ENCODE results near the gene SGK1.
"Not testable (repeated sequence)": the region's sequence is repeated elsewhere in the genome, so short reads cannot be mapped to it uniquely, and the experiment has no call there.

SGK1 gene

DNA sequence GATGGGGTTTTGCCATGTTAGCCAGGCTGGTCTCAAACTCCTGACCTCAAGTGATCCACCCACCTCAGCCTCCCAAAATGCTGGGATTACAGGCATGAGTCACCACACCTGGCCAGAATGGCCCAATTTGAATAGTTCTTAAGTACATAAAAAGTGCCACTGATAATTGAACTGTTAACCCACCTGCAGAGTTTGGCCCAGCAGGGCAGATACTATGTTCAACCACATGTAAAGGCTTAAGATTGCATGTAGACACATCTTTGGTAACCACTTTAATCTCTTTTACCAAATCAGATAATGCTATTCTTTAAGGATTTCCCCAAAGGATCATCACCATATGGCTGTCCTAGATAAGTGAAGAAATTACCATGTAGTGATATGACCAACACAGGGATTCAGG lies 21.3 kb upstream of the SGK1 start:
- Histone ChIP-seq H3K27ac (no peak overlapping the region), H3K9me3 (no peaks in the 10 kb centered on the region), H3K4me1 (no peaks in the 10 kb centered on the region), H3K27me3 (no peaks in the 10 kb centered on the region), H3K36me3 (no peaks in the 10 kb centered on the region), H3K4me3 (no peak overlapping the region)
- TF ChIP-seq CTCF (IDR thresholded peaks at IDR 0.05), result no peak
- DNase-seq, result no peak
- intact Hi-C loops (cut with DNase I; ENCODE audit: low total_unique reads), result no loop called here

DNA sequence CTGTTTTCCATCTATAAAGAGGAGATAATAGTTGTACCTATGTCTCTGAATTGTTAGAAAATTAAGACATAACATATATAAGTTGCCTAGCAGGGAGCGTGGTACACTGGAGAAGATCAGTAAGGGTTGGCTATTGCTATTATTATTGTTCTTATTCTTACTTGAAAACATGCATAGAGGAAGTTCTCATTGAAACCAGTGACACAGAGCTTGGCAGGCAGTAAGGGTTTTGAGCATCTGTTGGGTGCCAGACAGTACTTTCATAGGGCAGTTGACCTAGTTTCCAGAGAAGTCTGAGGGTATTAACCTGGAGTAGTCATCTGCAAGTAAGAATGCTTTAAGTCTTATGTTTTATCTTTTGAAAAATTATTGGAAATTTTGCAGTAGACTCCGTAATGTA lies 13.3 kb upstream of the SGK1 start:
- no peak for DNase-seq
- TF ChIP-seq CTCF (IDR thresholded peaks at IDR 0.05), result no peak
- no peak overlapping the region for H3K4me3 ChIP-seq

DNA sequence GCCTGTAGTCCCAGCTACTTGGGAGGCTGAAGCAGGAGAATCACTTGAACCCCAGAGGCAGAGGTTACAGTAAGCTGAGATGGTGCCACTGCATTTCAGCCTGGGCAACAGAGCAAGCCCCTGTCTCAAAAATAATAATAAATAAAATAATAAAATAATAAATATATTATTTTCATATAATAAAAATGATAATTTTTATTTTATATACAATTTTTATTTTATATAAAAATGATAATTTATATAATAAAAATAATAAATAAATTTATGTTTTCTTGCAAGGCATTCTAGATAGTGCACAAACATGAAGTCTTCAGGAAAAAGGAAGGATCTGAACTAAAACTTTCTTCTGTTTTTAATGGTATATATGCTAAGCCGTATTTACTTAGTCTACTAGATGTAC lies 12.6 kb upstream of the SGK1 start:
- intact Hi-C loops (cut with DNase I; ENCODE audit: low total_unique reads), result no loop called here
- no peaks in the 10 kb centered on the region for H3K36me3 ChIP-seq
- H3K27ac ChIP-seq, result no peak overlapping the region
- H3K9me3 ChIP-seq, result peaks cover 0 to 5% (median 0%) of the 10 kb centered on the region in 3 donors
- H3K4me3 ChIP-seq, result no peak overlapping the region
- H3K4me1 ChIP-seq, result no peaks in the 10 kb centered on the region
- no peak for TF ChIP-seq CTCF (IDR thresholded peaks at IDR 0.05)
- H3K27me3 ChIP-seq, result no peaks in the 10 kb centered on the region
- no peak for DNase-seq

More for the DNA sequence above, 13.3 kb upstream of the SGK1 start:
- H3K36me3 ChIP-seq, result no peaks in the 10 kb centered on the region
- H3K27ac ChIP-seq, result no peak overlapping the region
- no peaks in the 10 kb centered on the region for H3K9me3 ChIP-seq
- intact Hi-C loops (cut with DNase I; ENCODE audit: low total_unique reads), result no loop called here
- H3K27me3 ChIP-seq, result no peaks in the 10 kb centered on the region
- no peaks in the 10 kb centered on the region for H3K4me1 ChIP-seq

DNA sequence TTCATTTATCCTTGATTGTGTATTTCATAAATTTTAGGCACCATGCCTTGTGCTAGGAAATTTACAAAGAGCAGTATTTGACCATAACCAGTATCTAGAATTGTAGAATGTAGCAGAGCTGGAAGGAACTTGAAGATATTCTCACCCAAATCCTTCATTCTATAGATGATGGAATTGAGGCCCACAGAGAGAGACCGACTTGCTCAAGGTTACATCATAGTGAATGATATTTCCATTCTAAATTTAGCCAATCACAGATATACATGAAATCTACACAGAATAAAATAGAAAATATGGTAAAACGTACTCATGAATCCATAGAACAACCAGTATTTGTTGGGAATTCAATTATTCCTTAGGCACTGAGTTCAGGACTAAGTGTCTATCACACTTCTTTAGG lies 10.9 kb upstream of the SGK1 start:
- Histone ChIP-seq H3K4me3 (no peak overlapping the region), H3K27ac (no peak overlapping the region), H3K36me3 (no peaks in the 10 kb centered on the region), H3K27me3 (no peaks in the 10 kb centered on the region), H3K4me1 (no peaks in the 10 kb centered on the region), H3K9me3 (peaks cover 0 to 5% (median 0%) of the 10 kb centered on the region in 3 donors)
- intact Hi-C loops (cut with DNase I; ENCODE audit: low total_unique reads), result no loop called here
- TF ChIP-seq CTCF (IDR thresholded peaks at IDR 0.05), result no peak
- DNase-seq, result no peak

DNA sequence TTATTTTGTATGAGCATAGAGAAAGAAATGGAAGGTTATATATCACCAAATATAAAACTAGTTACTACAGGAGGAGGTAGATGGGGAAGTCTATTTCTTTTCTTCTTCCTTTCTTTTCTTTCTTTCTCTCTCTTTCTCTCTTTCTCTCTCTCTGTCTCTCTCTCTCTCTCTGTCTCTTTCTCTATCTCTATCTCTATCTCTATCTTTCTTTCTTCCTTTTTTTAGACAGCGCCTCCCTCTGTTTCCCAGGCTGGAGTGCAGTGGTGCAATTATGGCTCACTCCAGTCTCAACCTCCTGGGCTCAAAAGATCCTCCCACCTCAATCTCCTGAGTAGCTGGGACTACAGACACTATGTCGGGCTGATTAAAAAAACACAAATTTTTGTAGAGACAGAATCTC lies 10.2 kb upstream of the SGK1 start:
- no peak for TF ChIP-seq CTCF (IDR thresholded peaks at IDR 0.05)
- H3K36me3 ChIP-seq, result no peaks in the 10 kb centered on the region

DNA sequence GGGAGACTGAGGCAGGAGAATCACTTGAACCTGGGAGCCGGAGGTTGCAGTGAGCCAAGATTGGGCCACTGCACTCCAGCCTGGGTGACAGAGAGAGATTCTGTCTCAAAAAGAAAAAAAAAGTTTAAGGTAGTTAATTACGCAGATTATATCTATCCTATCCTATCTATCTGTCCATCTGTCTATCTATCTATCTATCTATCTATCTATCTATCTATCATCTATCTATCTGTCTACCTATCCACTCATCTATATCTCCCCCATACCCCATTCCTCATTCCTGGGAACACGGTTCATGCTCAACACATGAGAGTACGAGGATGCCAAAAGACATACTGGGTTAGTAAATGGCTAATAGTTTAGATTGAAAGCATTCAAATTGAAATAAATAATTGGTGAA lies 8.3 kb upstream of the SGK1 start:
- DNase-seq; H3K27me3 ChIP-seq; H3K9me3 ChIP-seq; H3K4me3 ChIP-seq; H3K27ac ChIP-seq; H3K36me3 ChIP-seq; H3K4me1 ChIP-seq; intact Hi-C loops (cut with DNase I; ENCODE audit: low total_unique reads): not testable (repeated sequence)

More for the DNA sequence above, 10.2 kb upstream of the SGK1 start:
- DNase-seq, result no peak
- Histone ChIP-seq H3K27ac (no peak overlapping the region), H3K9me3 (peaks cover 0 to 5% (median 0%) of the 10 kb centered on the region in 3 donors), H3K4me3 (no peak overlapping the region), H3K4me1 (no peaks in the 10 kb centered on the region), H3K27me3 (no peaks in the 10 kb centered on the region)
- intact Hi-C loops (cut with DNase I; ENCODE audit: low total_unique reads), result no loop called here
